HT-29 (cell line): ENCODE data around the gene PRR9. TPM values are rescaled to one million over a fixed set of nuclear protein-coding genes. Genes with fewer than 3 reads are reported as not detected.
"Not testable (repeated sequence)": the region's sequence is repeated elsewhere in the genome, so short reads cannot be mapped to it uniquely, and the experiment has no call there.

Source experiments
- DNase-seq: peaks from one replicate; pipeline ENCODE4 v3.0.0-alpha.2; 2015; ENCODE audit warnings: low spot score
- total RNA-seq: library from RNA; depleted of rRNA; stranded (reverse); fragments of >200 nt; shearing (Covaris generic); gene quantifications from 2 replicates; pipeline ENCODE4 v1.2.3, GENCODE V29; 2014; rRNA removed

PRR9 gene
- total RNA-seq: not detected in 2 replicates

DNA sequence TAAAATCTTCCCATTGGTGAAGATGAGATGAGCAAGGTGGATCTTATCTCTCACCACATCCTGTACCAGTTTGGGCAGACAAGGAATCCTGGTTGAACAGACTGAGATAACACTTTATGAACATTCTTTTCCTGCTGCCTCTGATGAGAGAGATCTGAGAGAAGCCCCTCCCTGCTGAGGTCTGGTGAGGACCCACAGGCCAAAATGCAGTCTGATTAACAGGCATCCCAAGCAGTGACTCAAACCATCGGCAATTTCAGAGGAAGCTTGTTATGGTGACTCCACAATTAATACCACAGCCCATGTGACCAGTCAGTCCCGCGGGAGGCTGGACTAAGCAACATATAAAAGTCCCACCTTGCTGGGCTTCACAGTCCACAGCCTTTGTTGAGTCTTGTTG lies at the start of gene PRR9:
Gene PRR9, plus strand, starts transcription at position 373 of the 400 bp plus-strand sequence. CDS start 561 bp downstream, outside the sequence.
- no peak for DNase-seq

- DNase-seq: no peak
These were observed 48.7 kb upstream of the PRR9 start for GRCh38 chr1:153168686-153169085.

- DNase-seq: no peak
These were observed 42.8 kb upstream of the PRR9 start for GRCh38 chr1:153174624-153175023.

DNA sequence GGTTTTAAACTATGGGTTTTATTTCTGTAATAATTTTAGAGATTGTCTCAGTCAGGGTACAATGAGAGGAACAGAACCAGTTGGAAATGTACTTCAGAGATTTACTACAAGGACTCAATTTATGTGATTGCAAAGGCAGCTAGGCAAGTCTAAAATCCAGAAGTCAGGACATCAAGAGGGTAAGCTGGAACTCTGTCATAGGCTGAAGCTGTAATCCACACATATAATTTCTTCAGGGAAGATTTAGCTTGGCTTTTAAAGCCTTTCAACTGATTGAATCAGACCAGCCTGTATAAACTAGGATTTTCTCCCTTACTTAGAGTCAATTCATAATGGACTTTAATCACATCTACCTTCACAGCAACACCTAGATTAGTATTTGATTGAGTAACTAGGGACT lies 38.5 kb upstream of the PRR9 start:
- no peak for DNase-seq

DNA sequence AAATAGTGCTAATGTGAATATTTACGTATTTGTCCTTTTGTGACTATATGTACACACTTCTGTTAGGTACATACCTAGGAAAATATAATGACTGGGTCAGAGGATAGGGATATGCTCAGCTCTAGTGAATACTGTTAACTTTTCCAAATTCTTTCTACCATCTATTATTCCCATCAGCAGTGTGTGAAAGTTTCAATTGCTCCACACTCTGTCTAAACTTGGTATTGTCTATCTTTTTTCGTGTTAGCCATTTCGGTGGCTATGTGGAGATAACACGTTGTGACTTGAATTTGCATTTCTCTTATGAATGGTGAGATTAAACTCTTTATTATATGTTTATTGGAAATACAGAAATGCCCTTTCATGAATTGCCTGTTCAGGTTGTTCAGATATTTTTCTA lies 36.8 kb upstream of the PRR9 start:
- DNase-seq: no peak

- not testable (repeated sequence) for DNase-seq
These were observed 29.1 kb upstream of the PRR9 start for GRCh38 chr1:153188301-153188700.

- no peak for DNase-seq
These were observed 27.0 kb upstream of the PRR9 start for GRCh38 chr1:153190373-153190772.

DNA sequence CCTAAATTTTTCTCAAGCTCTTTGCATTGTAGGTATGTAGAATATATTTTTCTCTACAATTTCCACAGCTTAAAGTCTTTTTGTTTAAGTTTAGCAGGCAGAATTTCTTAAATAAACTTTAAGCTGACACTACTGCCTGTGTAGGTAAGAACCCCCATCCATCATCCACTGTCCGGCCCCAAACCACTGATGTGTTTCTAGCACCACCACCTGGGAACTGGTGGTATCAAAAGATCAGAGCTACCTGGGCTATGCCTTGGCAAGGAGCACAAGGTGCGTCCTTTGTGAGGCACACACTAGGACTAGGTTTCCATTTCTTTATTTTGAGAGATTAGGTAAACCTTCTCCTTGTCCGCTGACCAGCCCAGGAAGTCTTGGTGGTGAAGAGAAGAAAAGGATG lies 24.7 kb upstream of the PRR9 start:
- DNase-seq: peak; percentile 45

DNA sequence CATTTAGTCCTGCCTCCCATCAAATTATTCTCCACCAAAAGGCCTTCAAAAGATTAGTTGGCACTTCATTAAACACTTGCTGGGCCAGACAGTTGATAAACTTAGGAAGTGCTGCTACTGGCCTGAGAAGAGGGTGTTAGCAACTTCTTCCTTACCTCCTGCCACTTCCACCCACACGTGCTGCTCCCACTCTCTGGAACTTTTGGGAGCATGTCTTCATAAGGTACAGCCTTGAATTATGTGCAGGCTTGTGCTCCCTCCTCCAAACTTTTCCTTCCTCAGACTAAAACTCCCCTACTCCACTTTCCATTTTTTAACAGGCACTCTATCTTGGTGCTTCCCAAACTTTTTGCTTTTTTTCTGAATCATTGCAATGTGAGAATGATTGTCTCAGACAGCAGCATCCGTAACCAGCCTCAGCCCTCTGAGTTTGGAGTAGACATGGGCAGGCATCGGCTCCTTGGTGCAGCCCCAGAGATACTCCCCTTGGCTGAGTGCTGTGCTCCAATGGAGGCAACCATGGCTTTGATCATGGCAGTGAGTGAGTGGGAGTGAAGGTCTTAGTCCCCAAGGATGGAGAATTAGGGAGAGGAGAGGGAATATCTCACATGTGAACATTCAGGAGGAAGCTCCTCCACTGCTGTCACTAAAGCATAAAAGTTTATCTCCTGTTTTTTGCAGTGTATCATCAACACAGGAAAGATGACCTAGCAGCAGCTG lies 22.9 kb upstream of the PRR9 start:
- DNase-seq: no peak

DNA sequence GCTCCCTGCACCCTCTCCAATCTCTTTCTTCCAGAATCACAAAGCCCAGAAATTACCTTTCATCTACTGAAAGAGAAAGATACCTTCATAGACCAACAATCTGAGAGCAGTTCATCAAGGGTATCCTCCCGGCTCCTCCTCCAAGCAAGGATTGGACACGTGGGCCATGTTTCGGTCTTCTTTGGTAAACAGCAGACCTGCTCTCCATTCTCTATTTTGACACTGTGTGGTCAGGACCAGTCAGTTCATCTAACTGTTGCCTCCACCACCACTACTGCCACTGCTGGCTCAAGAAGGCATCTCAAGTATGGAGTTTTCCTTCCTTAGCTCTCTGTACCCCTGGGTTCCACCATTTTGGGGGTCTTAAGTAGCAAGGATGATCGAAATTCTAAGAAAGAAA lies 22.2 kb upstream of the PRR9 start:
- DNase-seq: no peak

- DNase-seq: no peak
These were observed 15.4 kb upstream of the PRR9 start for GRCh38 chr1:153202006-153202405.

DNA sequence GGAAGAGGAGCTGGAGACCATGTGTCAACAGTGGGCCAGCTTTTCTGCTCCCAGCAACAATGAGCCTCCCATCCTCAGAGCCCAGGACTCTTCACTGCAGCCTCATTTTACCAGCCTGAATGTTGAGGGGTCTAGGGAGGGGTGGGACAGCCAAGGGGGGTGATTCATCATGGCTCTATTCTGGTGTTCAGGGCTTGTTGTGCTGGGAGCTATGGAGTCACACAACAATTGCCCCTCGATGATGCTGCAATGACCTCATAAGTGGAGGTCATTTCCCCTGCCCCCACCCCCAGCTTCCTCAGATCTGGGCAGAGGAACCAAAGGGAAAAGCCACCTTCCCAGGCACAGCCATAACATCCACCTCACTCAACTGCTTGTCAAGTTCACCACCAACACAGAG lies 14.3 kb upstream of the PRR9 start, which contains the start of gene LELP1:
Gene LELP1, plus strand, starts transcription at position 301 of the 400 bp plus-strand sequence. CDS start 1,278 bp downstream, outside the sequence.
- no peak for DNase-seq

- no peak for DNase-seq
These were observed 10.8 kb upstream of the PRR9 start for GRCh38 chr1:153206631-153207030.

DNA sequence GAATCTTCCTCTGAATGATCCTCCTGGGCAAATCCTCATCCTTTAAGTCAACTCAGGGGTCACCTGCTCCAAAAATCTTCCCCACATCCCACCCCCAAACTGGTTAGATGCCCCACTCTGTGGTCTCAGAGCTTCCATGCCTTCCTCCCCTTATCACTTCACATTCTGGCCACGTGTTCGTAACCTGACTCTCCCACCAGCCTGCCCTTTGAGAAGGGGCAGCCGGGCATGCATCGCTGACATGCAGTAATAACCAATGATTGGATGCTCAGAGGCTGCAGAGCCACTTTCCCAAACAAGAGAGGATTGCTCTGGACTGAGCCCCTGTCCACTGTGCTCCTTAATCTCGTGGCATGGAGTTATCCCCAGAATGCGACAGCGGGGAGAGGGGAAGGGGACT lies 7.2 kb upstream of the PRR9 start:
- no peak for DNase-seq

DNA sequence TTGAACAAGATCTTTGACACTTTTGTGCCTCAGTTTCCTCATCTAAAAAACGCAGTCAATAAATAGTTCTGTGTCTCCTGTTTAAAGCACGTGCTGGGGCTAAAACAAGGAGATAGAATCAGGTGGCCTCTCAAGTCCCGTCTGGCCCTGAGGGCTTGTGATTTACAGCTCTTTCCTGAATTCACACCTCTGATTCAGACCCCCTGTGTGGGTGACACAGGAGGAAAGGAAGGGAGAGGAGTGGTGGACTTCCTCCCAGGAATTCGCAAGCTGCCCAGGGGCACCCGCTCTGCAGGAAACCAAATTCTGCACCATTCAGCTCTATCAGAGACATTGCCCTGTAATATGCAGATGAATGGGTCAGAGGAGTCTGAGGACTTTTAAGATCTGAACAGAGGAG lies 5.2 kb upstream of the PRR9 start:
- no peak for DNase-seq

GRCh38 chr1:153213519-153213918 lies 3.9 kb upstream of the PRR9 start:
- DNase-seq: no peak

DNA sequence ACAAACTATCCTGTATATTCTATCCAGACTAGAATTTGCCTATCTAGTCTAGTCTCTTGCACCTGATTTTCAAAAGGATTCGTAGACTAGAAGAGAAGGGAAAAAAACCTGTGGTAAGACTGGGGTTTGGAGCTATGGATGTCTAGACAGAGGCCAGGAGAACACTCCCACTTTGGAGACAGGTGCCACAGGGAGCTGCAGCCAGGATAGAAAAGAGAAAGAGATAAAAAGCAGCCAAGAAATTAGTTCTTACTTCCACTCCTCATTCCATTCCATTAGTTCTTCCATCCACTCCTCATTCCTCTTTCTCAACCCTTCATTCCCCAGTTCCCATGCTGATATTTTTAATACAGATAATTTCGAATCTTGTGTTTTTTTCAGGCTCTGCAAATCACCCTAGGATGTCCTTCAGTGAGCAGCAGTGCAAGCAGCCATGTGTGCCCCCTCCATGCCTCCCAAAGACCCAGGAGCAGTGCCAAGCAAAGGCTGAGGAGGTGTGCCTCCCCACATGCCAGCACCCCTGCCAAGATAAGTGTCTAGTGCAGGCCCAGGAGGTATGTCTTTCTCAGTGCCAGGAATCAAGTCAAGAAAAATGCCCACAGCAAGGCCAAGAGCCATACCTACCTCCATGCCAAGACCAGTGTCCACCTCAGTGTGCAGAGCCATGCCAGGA lies 496 bp downstream of the PRR9 start:
- DNase-seq: no peak

- DNase-seq: no peak
These were observed 3.4 kb downstream of the PRR9 start for GRCh38 chr1:153220606-153221303.

DNA sequence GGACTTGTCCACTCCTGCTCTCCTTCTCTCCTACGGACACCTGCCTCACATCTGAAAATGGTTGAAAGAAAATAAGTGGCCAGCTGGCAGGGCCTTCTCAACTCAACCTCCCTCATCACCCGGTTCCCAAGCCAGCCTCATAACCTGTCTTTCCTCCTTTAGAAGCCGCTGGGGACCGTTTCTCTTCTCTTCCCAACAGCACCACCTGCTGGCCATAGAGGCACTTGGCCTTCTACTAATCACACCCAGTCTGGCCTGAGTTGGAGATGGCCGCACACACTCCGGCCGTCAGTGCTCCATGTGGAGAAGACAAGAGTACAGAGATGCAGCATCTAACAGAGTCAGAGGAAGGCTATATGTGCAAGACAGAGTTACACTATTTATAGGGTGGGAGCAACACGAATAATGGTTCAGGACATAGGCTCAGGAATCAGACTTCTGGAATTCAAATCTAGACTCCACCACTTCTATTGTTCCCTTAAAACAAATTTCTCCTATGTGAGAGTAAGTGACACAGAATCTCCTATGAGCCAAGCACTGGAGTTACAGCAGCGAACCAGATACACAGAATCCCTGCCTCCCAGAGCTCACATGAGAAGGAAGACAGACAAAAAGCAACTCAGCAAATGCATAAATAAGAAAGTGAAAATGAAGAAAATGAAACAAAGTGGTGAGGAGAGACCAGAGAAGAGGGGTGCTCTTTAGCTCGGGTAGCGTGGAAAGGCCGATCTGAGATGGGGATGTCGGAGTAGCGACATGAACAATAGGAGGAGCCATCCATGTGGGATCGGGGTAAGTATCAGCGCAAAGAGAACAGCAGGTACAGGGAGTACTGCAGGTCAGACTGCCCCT lies 5.9 kb downstream of the PRR9 start:
- peak; percentile 77 for DNase-seq

- no peak for DNase-seq
These were observed 10.4 kb downstream of the PRR9 start for GRCh38 chr1:153227810-153228209.

DNA sequence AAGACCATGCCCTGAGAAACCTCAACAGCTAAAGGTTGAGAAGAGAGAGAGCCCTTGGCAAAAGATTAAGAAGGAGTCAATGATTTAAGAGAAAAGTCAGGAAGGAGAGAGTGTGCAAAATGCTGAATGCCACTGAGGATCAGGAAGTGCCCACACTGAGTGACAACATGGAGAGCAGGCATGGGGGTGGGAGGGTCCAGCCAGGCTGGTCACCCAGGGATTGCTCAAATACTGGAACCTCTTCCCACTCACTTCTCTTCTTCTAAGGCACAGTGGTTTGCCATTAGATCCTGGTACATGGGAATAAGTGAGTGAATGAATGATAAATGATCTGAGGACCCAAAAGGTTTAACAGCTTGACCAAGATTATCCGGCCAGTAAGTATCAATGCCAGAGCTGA lies 11.1 kb downstream of the PRR9 start:
- DNase-seq: no peak
